Measurements from ENCODE around the gene RAB24. TPM values are rescaled to one million over a fixed set of nuclear protein-coding genes. Genes with fewer than 3 reads are reported as not detected.
"Not testable (repeated sequence)": the region's sequence is repeated elsewhere in the genome, so short reads cannot be mapped to it uniquely, and the experiment has no call there.

RAB24 gene
- total RNA-seq, 4 donors from 2014 or later = 20.0 to 35.4 (median 31.1) TPM

DNA sequence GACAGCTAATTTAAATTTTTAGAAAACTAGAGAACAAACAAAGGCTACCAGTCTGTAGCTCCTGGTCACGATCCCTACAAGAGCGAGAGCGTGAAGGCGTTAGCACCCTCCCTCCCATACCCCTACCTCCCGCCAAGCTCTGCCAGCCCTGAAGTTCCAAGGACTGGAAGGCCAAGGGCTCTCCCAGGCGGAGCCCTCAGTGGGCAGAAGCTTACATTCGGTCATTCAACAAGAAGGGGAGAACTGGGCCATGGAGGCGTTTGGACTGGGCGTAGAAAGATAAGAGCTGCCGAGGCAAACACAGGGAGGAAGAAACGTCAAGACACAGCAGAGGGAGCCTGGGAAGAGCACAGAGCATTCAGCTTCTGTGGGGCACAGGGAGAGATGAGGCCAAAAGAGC lies 5.2 kb upstream of the RAB24 start:
- 94% methylated on average over 10 of the region's 11 CpGs for WGBS
- Histone ChIP-seq H3K36me3 (peaks cover 8 to 34% (median 29%) of the 10 kb centered on the region in 4 donors), H3K4me1 (peaks cover 37 to 64% (median 44%) of the 10 kb centered on the region in 4 donors), H3K27ac (replicated peaks in 1 of 4) (no peak overlapping the region), H3K4me3 (no peak overlapping the region), H3K27me3 (no peaks in the 10 kb centered on the region), H3K9me3 (no peaks in the 10 kb centered on the region)
- DNase-seq (ENCODE audit: extremely low spot score) = no peak
- TF ChIP-seq POLR2A (IDR thresholded peaks at IDR 0.05; ENCODE audit: low read depth) (no peak), POLR2AphosphoS5 (IDR thresholded peaks at IDR 0.05) (no peak), EP300 (IDR thresholded peaks at IDR 0.05) (no peak)
- TF ChIP-seq, protein P1, sequence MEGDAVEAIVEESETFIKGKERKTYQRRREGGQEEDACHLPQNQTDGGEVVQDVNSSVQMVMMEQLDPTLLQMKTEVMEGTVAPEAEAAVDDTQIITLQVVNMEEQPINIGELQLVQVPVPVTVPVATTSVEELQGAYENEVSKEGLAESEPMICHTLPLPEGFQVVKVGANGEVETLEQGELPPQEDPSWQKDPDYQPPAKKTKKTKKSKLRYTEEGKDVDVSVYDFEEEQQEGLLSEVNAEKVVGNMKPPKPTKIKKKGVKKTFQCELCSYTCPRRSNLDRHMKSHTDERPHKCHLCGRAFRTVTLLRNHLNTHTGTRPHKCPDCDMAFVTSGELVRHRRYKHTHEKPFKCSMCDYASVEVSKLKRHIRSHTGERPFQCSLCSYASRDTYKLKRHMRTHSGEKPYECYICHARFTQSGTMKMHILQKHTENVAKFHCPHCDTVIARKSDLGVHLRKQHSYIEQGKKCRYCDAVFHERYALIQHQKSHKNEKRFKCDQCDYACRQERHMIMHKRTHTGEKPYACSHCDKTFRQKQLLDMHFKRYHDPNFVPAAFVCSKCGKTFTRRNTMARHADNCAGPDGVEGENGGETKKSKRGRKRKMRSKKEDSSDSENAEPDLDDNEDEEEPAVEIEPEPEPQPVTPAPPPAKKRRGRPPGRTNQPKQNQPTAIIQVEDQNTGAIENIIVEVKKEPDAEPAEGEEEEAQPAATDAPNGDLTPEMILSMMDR (IDR thresholded peaks at IDR 0.05) = no peak
- intact Hi-C loops (cut with DNase I) = loop anchor here (10.0 kb wide), 1 partner anchor 194 kb away; no protein-coding TSS in a partner anchor

DNA sequence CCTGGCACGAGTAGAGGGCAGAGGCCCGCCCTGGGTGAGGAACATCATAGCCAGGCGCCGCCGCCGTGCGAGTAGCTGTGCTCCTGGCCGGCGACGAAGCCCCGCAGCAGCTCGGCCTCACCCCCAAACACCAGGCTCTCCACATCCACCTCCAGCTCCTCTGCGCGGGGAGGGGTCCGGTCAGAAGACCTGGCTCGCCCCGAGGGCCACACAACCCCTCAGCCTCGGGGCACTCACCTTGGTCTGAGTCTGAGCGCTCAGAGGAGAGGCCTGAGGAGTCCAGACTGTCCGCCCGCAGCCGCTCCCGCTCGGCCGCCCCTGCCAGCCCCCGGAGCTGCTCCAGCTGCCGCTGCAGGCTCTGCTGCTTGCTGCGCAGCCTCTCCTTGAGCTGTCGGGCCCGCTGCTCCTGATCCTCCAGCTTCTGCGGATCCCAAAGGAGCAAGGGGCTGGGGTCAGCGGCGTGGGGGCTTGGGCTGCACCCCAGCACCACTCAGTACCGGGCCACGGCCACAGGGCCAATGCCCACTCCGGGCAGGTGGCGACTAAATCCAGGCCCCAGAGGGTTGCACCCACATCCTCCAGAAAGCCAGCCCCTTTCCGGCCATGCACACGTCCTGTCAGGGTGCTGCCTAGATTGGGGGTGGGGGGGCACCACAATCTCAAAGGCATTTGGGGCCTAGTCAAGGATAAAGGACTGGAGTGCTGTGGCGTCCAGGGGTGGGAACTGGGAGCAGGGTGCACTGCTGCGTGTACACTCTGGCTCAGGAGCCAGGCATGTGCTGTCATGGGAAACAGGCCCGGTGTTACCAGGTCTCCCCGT lies 4.2 kb upstream of the RAB24 start:
- Histone ChIP-seq H3K27me3 (no peaks in the 10 kb centered on the region), H3K4me1 (peaks cover 39 to 64% (median 44%) of the 10 kb centered on the region in 4 donors), H3K36me3 (peaks cover 8 to 34% (median 29%) of the 10 kb centered on the region in 4 donors), H3K9me3 (no peaks in the 10 kb centered on the region), H3K4me3 (no peak overlapping the region), H3K27ac (replicated peaks in 1 of 4) (no peak overlapping the region)
- WGBS = 65% methylated on average over 24 of the region's 43 CpGs
- TF ChIP-seq POLR2A (IDR thresholded peaks at IDR 0.05; ENCODE audit: low read depth) = no peak
- intact Hi-C loops (cut with DNase I) = loop anchor here (10.0 kb wide), 1 partner anchor 193 kb away; no protein-coding TSS in a partner anchor
- no peak for DNase-seq (ENCODE audit: extremely low spot score)

DNA sequence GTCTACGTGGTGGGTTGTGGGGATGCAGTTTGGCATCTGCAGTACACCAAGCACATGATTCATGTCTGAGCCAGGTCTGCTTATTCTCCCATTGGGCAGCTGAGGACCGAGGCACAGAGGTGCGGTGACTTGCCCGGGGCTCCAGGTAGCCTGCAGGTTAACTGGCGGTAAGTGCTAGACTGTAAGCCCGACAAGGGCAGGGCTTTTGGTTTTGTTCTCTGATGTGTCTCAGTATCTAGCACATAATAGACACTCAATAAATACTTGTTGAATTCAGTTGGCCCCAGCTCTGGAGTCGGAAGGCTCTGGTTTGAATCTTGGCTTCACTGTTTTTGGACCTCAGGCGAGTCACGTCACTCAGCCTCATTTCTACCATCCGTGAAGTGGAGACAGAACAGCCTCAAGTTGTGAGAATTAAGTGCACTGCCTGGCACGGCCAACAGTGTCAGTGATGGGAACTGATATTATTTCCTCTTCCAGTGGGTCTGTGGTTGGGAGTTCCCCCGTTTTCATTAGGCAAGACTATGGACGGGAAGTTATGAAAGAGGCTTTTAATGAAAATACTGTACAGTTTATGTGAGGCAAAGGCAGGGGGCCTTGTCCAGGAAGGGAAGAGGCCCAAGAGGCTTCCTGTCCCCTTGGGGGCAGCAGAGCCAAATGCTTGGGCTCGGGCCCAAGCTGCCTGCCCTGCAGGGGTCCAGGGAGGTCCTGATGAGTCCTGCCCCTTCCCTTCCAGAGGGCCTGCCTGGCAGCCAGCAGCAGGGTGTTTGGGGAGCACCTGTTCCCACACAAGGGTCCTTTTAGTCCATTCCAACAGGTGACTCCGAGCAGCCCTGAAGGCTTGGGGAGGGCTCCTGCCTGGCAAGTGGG lies 3.4 kb upstream of the RAB24 start:
- WGBS = 71% methylated on average over 14 of the region's 15 CpGs
- no peak for DNase-seq (ENCODE audit: extremely low spot score)
- intact Hi-C loops (cut with DNase I) = loop anchor here (10.0 kb wide), 1 partner anchor 192 kb away; no protein-coding TSS in a partner anchor
- TF ChIP-seq, protein P1 (IDR thresholded peaks at IDR 0.05) = no peak
- TF ChIP-seq EP300 (IDR thresholded peaks at IDR 0.05) = no peak
- no peak for TF ChIP-seq POLR2AphosphoS5 (IDR thresholded peaks at IDR 0.05)
- no peak for TF ChIP-seq POLR2A (IDR thresholded peaks at IDR 0.05; ENCODE audit: low read depth)
- no peak overlapping the region for H3K4me3 ChIP-seq
- H3K4me1 ChIP-seq = peaks cover 39 to 64% (median 44%) of the 10 kb centered on the region in 4 donors
- H3K27me3 ChIP-seq = no peaks in the 10 kb centered on the region
- H3K9me3 ChIP-seq = no peaks in the 10 kb centered on the region
- peaks cover 8 to 34% (median 29%) of the 10 kb centered on the region in 4 donors for H3K36me3 ChIP-seq
- H3K27ac ChIP-seq (replicated peaks in 1 of 4) = no peak overlapping the region

DNA sequence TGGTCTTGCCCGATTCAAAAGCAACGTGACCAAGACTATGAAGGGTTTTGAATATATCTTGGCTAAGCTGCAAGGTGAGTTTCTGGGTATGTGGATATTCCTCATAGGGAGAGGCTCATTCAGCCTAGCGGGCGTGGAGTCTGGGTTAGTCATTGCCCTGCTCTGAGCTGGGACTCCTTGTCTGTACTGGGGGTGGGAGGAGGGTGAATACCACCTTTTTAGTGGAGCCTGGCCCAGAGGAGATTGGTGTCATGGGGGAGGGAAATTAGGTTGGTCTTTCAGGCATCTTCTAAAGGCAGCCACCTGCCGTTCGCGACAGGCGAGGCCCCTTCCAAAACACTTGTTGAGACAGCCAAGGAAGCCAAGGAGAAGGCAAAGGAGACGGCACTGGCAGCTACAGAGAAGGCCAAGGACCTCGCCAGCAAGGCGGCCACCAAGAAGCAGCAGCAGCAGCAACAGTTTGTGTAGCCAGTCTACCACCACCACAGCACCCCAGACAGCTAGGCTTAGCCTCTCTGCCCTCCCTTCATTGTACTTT lies 2.7 kb upstream of the RAB24 start:
- H3K4me1 ChIP-seq = peaks cover 39 to 64% (median 44%) of the 10 kb centered on the region in 4 donors
- DNase-seq (ENCODE audit: extremely low spot score); H3K27me3 ChIP-seq; H3K27ac ChIP-seq (replicated peaks in 1 of 4); H3K9me3 ChIP-seq; H3K4me3 ChIP-seq: not testable (repeated sequence)
- 88% methylated on average over 11 of the region's 11 CpGs for WGBS
- peaks cover 8 to 34% (median 31%) of the 10 kb centered on the region in 4 donors for H3K36me3 ChIP-seq
- intact Hi-C loops (cut with DNase I) = loop anchor here (10.0 kb wide), 1 partner anchor 191 kb away; no protein-coding TSS in a partner anchor

DNA sequence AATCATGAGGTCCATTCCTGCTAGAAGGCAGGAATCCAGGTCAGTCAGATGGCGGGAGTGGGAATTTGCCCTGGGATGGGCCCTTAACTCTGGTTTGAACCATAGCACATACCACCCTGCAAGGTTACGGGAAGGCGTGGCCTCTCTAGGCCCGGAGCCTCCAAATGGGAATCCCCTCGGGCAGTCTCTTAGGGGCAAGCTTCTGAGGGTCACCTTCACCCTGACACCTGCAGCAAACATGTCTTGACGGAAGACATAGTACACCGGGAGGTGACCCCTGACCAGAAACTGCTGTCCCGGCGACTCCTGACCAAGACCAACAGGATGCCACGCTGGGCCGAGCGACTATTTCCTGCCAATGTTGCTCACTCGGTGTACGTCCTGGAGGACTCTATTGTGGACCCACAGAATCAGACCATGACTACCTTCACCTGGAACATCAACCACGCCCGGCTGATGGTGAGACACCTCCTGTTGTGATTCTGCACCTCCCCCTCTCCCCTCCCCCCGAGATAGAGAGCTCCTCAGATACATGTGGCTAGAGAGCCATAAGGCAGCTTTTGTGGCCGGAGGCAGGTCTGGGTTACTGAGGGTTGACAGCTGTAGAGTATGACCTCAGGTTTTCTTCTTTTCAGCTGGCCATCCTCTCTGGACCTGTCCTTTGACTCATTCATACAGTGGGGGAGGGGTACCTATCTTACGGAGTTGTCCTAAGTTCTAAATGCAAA lies 1.0 kb upstream of the RAB24 start:
- H3K27ac ChIP-seq (replicated peaks in 1 of 4) = peak overlapping the region; percentile 78 to 90 (median 84)
- no peaks in the 10 kb centered on the region for H3K9me3 ChIP-seq
- 27% methylated on average over 12 of the region's 19 CpGs for WGBS
- DNase-seq (ENCODE audit: extremely low spot score) = no peak
- peak overlapping the region; percentile 76 to 99 (median 90) for H3K4me3 ChIP-seq
- H3K36me3 ChIP-seq = peaks cover 8 to 34% (median 31%) of the 10 kb centered on the region in 4 donors
- intact Hi-C loops (cut with DNase I) = loop anchor here (10.0 kb wide), 1 partner anchor 190 kb away; no protein-coding TSS in a partner anchor
- TF ChIP-seq POLR2A (IDR thresholded peaks at IDR 0.05; ENCODE audit: low read depth) = no peak
- TF ChIP-seq, protein P1 (IDR thresholded peaks at IDR 0.05) = no peak
- no peak for TF ChIP-seq POLR2AphosphoS5 (IDR thresholded peaks at IDR 0.05)
- TF ChIP-seq EP300 (IDR thresholded peaks at IDR 0.05) = no peak
- H3K4me1 ChIP-seq = peaks cover 50 to 66% (median 54%) of the 10 kb centered on the region in 4 donors
- no peaks in the 10 kb centered on the region for H3K27me3 ChIP-seq

All from esophagus muscularis mucosa (tissue), 4 donors.